IMR-90 (cell line): Measurements from ENCODE around the gene TOMM40. TPM values are rescaled to one million over a fixed set of nuclear protein-coding genes. Genes with fewer than 3 reads are reported as not detected.

ENCODE experiments used
- ATAC-seq: fragments of 200-7000 bp; cut with Tn5 transposase; 2 replicates; pipeline ENCODE4 v1.9.1; 2020; ENCODE audit warnings: low read depth, mild to moderate bottlenecking, moderate library complexity
- BruUV-seq: library from RNA; stranded (reverse); fragments of 400-500 nt; replicated peaks from 2 replicates; lab custom pipeline; 2021; lab: Mats Ljungman, UMichigan
- CTCF ChIA-PET: fragments of 300-600 bp; formaldehyde crosslinking; extraction: SDS; loops from one replicate; lab custom pipeline; 2021; ENCODE audit warnings: antibody characterized with exemption; lab: Yijun Ruan, JAX
- POLR2A ChIA-PET: fragments of 300-600 bp; sonication (Branson Sonifier 250); formaldehyde crosslinking; loops from one replicate; lab custom pipeline; 2022; ENCODE audit warnings: antibody characterized with exemption; ENCODE audit not compliant: unreplicated experiment; lab: Charles Lee
- DNase-seq: peaks from one replicate; pipeline ENCODE4 v3.0.0; 2013
- H2AFZ ChIP-seq: replicated peaks from 2 replicates; pipeline ENCODE3; 2013; ENCODE audit warnings: low read length, mild to moderate bottlenecking; ENCODE audit not compliant: poor library complexity
- H2AK5ac ChIP-seq: 2 replicates; pipeline ENCODE4 v1.6.1; 2013; ENCODE audit warnings: low read depth, low read length, inconsistent platforms
- H2AK9ac ChIP-seq: replicated peaks from 2 replicates; pipeline ENCODE3; 2013; ENCODE audit warnings: mild to moderate bottlenecking, low read depth, low read length, moderate library complexity; ENCODE audit not compliant: poor library complexity
- H2BK120ac ChIP-seq: 2 replicates; pipeline ENCODE4 v1.6.1; 2013; ENCODE audit warnings: low read depth, low read length, inconsistent platforms
- H2BK15ac ChIP-seq: 3 replicates; pipeline ENCODE4 v1.6.1; 2013; ENCODE audit warnings: low read depth, low read length, inconsistent platforms
- H2BK20ac ChIP-seq: 2 replicates; pipeline ENCODE4 v1.6.1; 2013; ENCODE audit warnings: low read depth, mild to moderate bottlenecking, inconsistent platforms, low read length, moderate library complexity
- H2BK5ac ChIP-seq: 2 replicates; pipeline ENCODE4 v1.6.1; 2013; ENCODE audit warnings: mild to moderate bottlenecking, low read depth, low read length, inconsistent platforms; ENCODE audit not compliant: poor library complexity, severe bottlenecking
- H3K14ac ChIP-seq: replicated peaks from 2 replicates; pipeline ENCODE4 v1.6.1; 2013; ENCODE audit warnings: low read depth, low read length, inconsistent platforms
- H3K18ac ChIP-seq: 2 replicates; pipeline ENCODE4 v1.6.1; 2013; ENCODE audit warnings: low read depth, low read length, control low read depth
- H3K23ac ChIP-seq: 2 replicates; pipeline ENCODE4 v1.6.1; 2013; ENCODE audit warnings: low read depth, low read length, inconsistent platforms
- H3K27ac ChIP-seq: 2 replicates; pipeline ENCODE4 v1.5.1; 2013; ENCODE audit warnings: mild to moderate bottlenecking, control low read depth, low read length; ENCODE audit not compliant: insufficient read depth
- H3K27me3 ChIP-seq: 2 replicates; pipeline ENCODE4 v1.6.1; 2013; ENCODE audit warnings: low read length; ENCODE audit not compliant: control insufficient read depth, insufficient read depth
- H3K36me3 ChIP-seq: 2 replicates; pipeline ENCODE4 v1.6.1; 2013; ENCODE audit warnings: low read length, mixed read lengths; ENCODE audit not compliant: control insufficient read depth, insufficient read depth
- H3K4ac ChIP-seq: 2 replicates; pipeline ENCODE4 v1.6.1; 2013; ENCODE audit warnings: low read depth, low read length, inconsistent platforms
- H3K4me1 ChIP-seq: 2 replicates; pipeline ENCODE4 v1.6.1; 2013; ENCODE audit warnings: low read length, mixed read lengths; ENCODE audit not compliant: control insufficient read depth, insufficient read depth
- H3K4me2 ChIP-seq: 2 replicates; pipeline ENCODE4 v1.6.1; 2013; ENCODE audit warnings: low read depth, mild to moderate bottlenecking, control low read depth, low read length, moderate library complexity
- H3K4me3 ChIP-seq: 2 replicates; pipeline ENCODE4 v1.5.1; 2013; ENCODE audit warnings: low read depth, mild to moderate bottlenecking, control low read depth, low read length, moderate library complexity; ENCODE audit not compliant: insufficient read depth
- H3K56ac ChIP-seq: 2 replicates; pipeline ENCODE4 v1.6.1; 2013; ENCODE audit warnings: low read length, inconsistent platforms; ENCODE audit not compliant: insufficient read depth; ENCODE audit errors: extremely low read depth
- H3K79me1 ChIP-seq, 2 experiments: 2 replicates each; pipeline ENCODE4 v1.6.1; 2013; ENCODE audit warnings: low read length in 2 of 2, inconsistent platforms in 1 of 2, low read depth in 1 of 2
- H3K9ac ChIP-seq: 2 replicates; pipeline ENCODE4 v1.6.1; 2013; ENCODE audit warnings: low read depth, low read length, control low read depth
- H3K9me1 ChIP-seq: 2 replicates; pipeline ENCODE4 v1.6.1; 2013; ENCODE audit warnings: low read length, inconsistent platforms; ENCODE audit not compliant: insufficient read depth
- H3K9me3 ChIP-seq: 2 replicates; pipeline ENCODE4 v1.6.1; 2013; ENCODE audit warnings: low read length; ENCODE audit not compliant: control insufficient read depth, insufficient read depth
- H4K20me1 ChIP-seq: 2 replicates; pipeline ENCODE4 v1.6.1; 2013; ENCODE audit warnings: low read length, inconsistent platforms; ENCODE audit not compliant: insufficient read depth
- H4K5ac ChIP-seq: 2 replicates; pipeline ENCODE4 v1.6.1; 2013; ENCODE audit warnings: mild to moderate bottlenecking, low read depth, low read length, control low read depth
- H4K8ac ChIP-seq, 2 experiments: 2 replicates each; pipeline ENCODE4 v1.6.1; 2013; ENCODE audit warnings: low read depth in 2 of 2, low read length in 2 of 2, control low read depth in 1 of 2, inconsistent platforms in 1 of 2
- H4K91ac ChIP-seq: 2 replicates; pipeline ENCODE4 v1.6.1; 2013; ENCODE audit warnings: low read depth, low read length, inconsistent platforms; ENCODE audit not compliant: insufficient read depth
- RCOR1 ChIP-seq: IDR thresholded peaks from 2 replicates; pipeline ENCODE4 v1.6.1; 2012; ENCODE audit warnings: mild to moderate bottlenecking, low read length, improper control_type of control experiment; ENCODE audit not compliant: insufficient replicate concordance
- WGBS, 2 experiments: methylation state at CpG; one replicate each; pipeline versions ENCODE4 v1.1.5 to v1.1.7; 2013; ENCODE audit warnings: missing lambda C conversion rate in 2 of 2; ENCODE audit not compliant: insufficient read length in 1 of 2; ENCODE audit errors: extremely low coverage in 2 of 2; 5-methylcytosine and 5-hydroxymethylcytosine counted together
- dilution Hi-C: fragments of 300-500 bp; cut with HindIII; formaldehyde crosslinking; loops from one replicate; pipeline ENCODE4 v1.14.3; 2018; ENCODE audit warnings: low sequenced_read_pairs; ENCODE audit not compliant: unreplicated experiment
- in situ Hi-C: fragments of 300-500 bp; cut with MboI; formaldehyde crosslinking; loops from 3 replicates; pipeline ENCODE4 v1.14.3; 2019; ENCODE audit warnings: low sequenced_read_pairs, inconsistent platforms, mixed read lengths
- intact Hi-C: fragments of 100-400 bp; cut with micrococcal nuclease; formaldehyde crosslinking; loops from 2 replicates; pipeline ENCODE4 v1.10.0; 2022
- polyA plus RNA-seq, 3 experiments: library from polyadenylated mRNA; depleted of rRNA; stranded (reverse); fragments of >200 nt; gene quantifications; 2 replicates each; pipeline ENCODE4 v1.2.3, GENCODE V29; 2012; ENCODE audit warnings: low replicate concordance in 1 of 3
- total RNA-seq: library from RNA; depleted of rRNA; stranded (reverse); fragments of >200 nt; gene quantifications from 2 replicates; pipeline ENCODE4 v1.2.3, GENCODE V29; 2012

Gene TOMM40
- total and polyA plus RNA-seq, 2 of the 4 experiments (the other 2 are of a cell fraction): 54.8 to 62.6 TPM

DNA sequence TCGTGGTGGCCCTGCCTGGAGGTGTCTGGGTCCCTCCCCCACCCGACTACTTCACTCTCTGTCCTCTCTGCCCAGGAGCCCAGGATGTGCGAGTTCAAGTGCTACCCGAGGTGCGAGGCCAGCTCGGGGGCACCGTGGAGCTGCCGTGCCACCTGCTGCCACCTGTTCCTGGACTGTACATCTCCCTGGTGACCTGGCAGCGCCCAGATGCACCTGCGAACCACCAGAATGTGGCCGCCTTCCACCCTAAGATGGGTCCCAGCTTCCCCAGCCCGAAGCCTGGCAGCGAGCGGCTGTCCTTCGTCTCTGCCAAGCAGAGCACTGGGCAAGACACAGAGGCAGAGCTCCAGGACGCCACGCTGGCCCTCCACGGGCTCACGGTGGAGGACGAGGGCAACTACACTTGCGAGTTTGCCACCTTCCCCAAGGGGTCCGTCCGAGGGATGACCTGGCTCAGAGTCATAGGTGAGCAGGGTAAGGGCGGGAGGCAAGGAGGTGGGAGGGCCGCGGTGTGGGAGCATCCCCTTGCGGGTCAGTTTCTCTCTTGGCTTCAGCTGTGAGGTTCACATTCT is 25.8 kb upstream of the TOMM40 start:
- Histone ChIP-seq H3K4ac (no peak overlapping the region), H2AK5ac (no peak overlapping the region), H3K23ac (no peak overlapping the region), H2AFZ (peak overlapping the region; percentile 32), H3K27me3 (no peaks in the 10 kb centered on the region), H4K20me1 (peaks cover 57% of the 10 kb centered on the region), H3K4me2 (no peak overlapping the region), H3K4me3 (no peak overlapping the region), H3K36me3 (peaks cover 40% of the 10 kb centered on the region), H3K14ac (no peak overlapping the region), H2BK15ac (no peak overlapping the region), H2BK120ac (no peak overlapping the region), H3K18ac (no peak overlapping the region), H2BK5ac (no peak overlapping the region), H2BK20ac (no peak overlapping the region), H4K8ac (no peak overlapping the region), H2AK9ac (no peak overlapping the region), H3K9ac (no peak overlapping the region), H3K56ac (no peak overlapping the region), H3K9me3 (no peaks in the 10 kb centered on the region), H3K79me1 (peaks cover 30 to 75% of the 10 kb centered on the region in 2 experiments), H3K4me1 (peaks cover 2% of the 10 kb centered on the region; the same call in 1 of the 2 replicates), H3K9me1 (peaks cover 8% of the 10 kb centered on the region; the same call in 1 of the 2 replicates), H4K5ac (no peak overlapping the region), H3K27ac (no peak overlapping the region), H4K91ac (no peak overlapping the region)
- 93% methylated on average over 16 of the region's 27 CpGs; no CpG with 5 or more reads in 1 of the 2 experiments for WGBS, 2 experiments
- ATAC-seq (no peak), DNase-seq (no peak)
- intact Hi-C loops: no loop called here
- dilution Hi-C loops: no loop called here
- ChIA-PET CTCF (no interaction called here), POLR2A (no interaction called here)
- no peak for TF ChIP-seq RCOR1
- in situ Hi-C loops: no loop called here
- BruUV-seq: no TSS peak
